Keratinocyte (primary cell): ENCODE measurements around the gene KLHDC7B. TPM values are rescaled to one million over a fixed set of nuclear protein-coding genes. Genes with fewer than 3 reads are reported as not detected.
"Not testable (repeated sequence)": the region's sequence is repeated elsewhere in the genome, so short reads cannot be mapped to it uniquely, and the experiment has no call there.

Experiments
- DNase-seq: peaks from one replicate; pipeline ENCODE4 v3.0.0-alpha.2; 2011; ENCODE audit warnings: low read depth, missing footprints, low spot score
- FAIRE-seq: peaks from 2 replicates; lab custom pipeline; 2011; peaks lifted over from hg19 to GRCh38; lab: Jason Lieb, UNC
- H2AFZ ChIP-seq: 2 replicates; pipeline ENCODE4 v1.6.0; 2012; ENCODE audit warnings: low read length, control low read depth, inconsistent platforms; ENCODE audit not compliant: control insufficient read depth
- H3K27ac ChIP-seq: 2 replicates; pipeline ENCODE4 v1.5.1; 2011; ENCODE audit warnings: low read length; ENCODE audit not compliant: control insufficient read depth, insufficient read depth
- H3K27me3 ChIP-seq: 3 replicates; pipeline ENCODE4 v1.6.0; 2011; ENCODE audit warnings: low read length; ENCODE audit not compliant: control insufficient read depth, insufficient read depth; ENCODE audit errors: extremely low read depth
- H3K36me3 ChIP-seq, 2 experiments: 2 replicates in 1 of 2; 3 replicates in 1 of 2; pipeline ENCODE4 v1.5.1; 2011; ENCODE audit warnings: low read length in 2 of 2, mild to moderate bottlenecking in 1 of 2; ENCODE audit not compliant: control insufficient read depth in 2 of 2, insufficient read depth in 2 of 2; ENCODE audit errors: extremely low read depth in 1 of 2
- H3K4me1 ChIP-seq: 3 replicates; pipeline ENCODE4 v1.5.1; 2011; ENCODE audit warnings: low read length; ENCODE audit not compliant: control insufficient read depth, insufficient read depth; ENCODE audit errors: extremely low read depth
- H3K4me2 ChIP-seq: 3 replicates; pipeline ENCODE4 v1.6.0; 2011; ENCODE audit warnings: low read depth, low read length; ENCODE audit not compliant: control insufficient read depth, insufficient read depth; ENCODE audit errors: extremely low read depth
- H3K4me3 ChIP-seq, 3 experiments: fragments of 200-600 bp in 1 of 3; sonication (generic) in 1 of 3; 2 replicates in 2 of 3; 3 replicates in 1 of 3; pipeline ENCODE4 v1.5.1; 2011 to 2016; ENCODE audit warnings: low read length in 3 of 3, mild to moderate bottlenecking in 3 of 3, control low read depth in 2 of 3, inconsistent platforms in 1 of 3, low read depth in 1 of 3, mixed read lengths in 1 of 3, mixed run types in 1 of 3, moderate library complexity in 1 of 3; ENCODE audit not compliant: control insufficient read depth in 2 of 3, insufficient read depth in 2 of 3; ENCODE audit errors: extremely low read depth in 1 of 3
- H3K79me2 ChIP-seq: 2 replicates; pipeline ENCODE4 v1.6.0; 2012; ENCODE audit warnings: low read length; ENCODE audit not compliant: control insufficient read depth, insufficient read depth
- H3K9ac ChIP-seq: 3 replicates; pipeline ENCODE4 v1.6.0; 2011; ENCODE audit warnings: low read length; ENCODE audit not compliant: control insufficient read depth, insufficient read depth; ENCODE audit errors: extremely low read depth
- H3K9me1 ChIP-seq: 3 replicates; pipeline ENCODE4 v1.6.0; 2011; ENCODE audit warnings: low read length; ENCODE audit not compliant: control insufficient read depth, insufficient read depth; ENCODE audit errors: extremely low read depth
- H3K9me3 ChIP-seq: 2 replicates; pipeline ENCODE4 v1.5.1; 2012; ENCODE audit warnings: low read depth, low read length; ENCODE audit not compliant: control insufficient read depth
- H4K20me1 ChIP-seq: 3 replicates; pipeline ENCODE4 v1.6.0; 2011; ENCODE audit warnings: low read length; ENCODE audit not compliant: control insufficient read depth, insufficient read depth; ENCODE audit errors: extremely low read depth
- EZH2 ChIP-seq: IDR thresholded peaks from one replicate; pipeline ENCODE4 v1.6.1; 2012; ENCODE audit warnings: inconsistent platforms, mild to moderate bottlenecking, low read length, moderate library complexity
- dilution Hi-C: fragments of 300-500 bp; cut with MboI; formaldehyde crosslinking; loops from one replicate; pipeline ENCODE4 v1.7.0; 2020; ENCODE audit warnings: low sequenced_read_pairs; ENCODE audit not compliant: extremely low pct_ligation_motif_present
- polyA plus RNA-seq, 5 experiments: library from polyadenylated mRNA; depleted of rRNA in 3 of 5; stranded (reverse) in 3 of 5; stranded (forward) in 1 of 5; unstranded in 1 of 5; fragments of >200 nt; gene quantifications; 1 replicate in 1 of 5; 2 replicates in 3 of 5; 3 replicates in 1 of 5; pipeline versions ENCODE4 v1.2.1 to v1.2.3, GENCODE V29; 2011 to 2012; ENCODE audit warnings: missing spikeins in 2 of 5, low read depth in 1 of 5, low replicate concordance in 1 of 5
- TF ChIP-seq, protein P1 (sequence below), 3 experiments: IDR thresholded peaks in 1 of 3; conservative IDR thresholded peaks in 1 of 3; optimal IDR thresholded peaks in 1 of 3; 2 replicates in 2 of 3; 3 replicates in 1 of 3; pipeline versions ENCODE3 to v1.5.1; 2011; ENCODE audit warnings: low read length in 3 of 3, mild to moderate bottlenecking in 3 of 3, moderate library complexity in 2 of 3, control low read depth in 1 of 3, inconsistent platforms in 1 of 3; ENCODE audit not compliant: insufficient read depth in 2 of 3; ENCODE audit errors: extremely low read depth in 1 of 3

KLHDC7B gene
- polyA plus RNA-seq, 1 donor (not counting 4 experiments of a cell fraction or from before 2014, with no cell fraction given) = 0.01 TPM

GRCh38 chr22:50518606-50519005, 27.1 kb upstream of the KLHDC7B start:
- peaks cover 28% of the 10 kb centered on the region for H3K79me2 ChIP-seq
- no peaks in the 10 kb centered on the region for H3K4me1 ChIP-seq
- no peak overlapping the region for H3K4me2 ChIP-seq
- H3K27ac ChIP-seq = no peak overlapping the region
- dilution Hi-C loops = no loop called here
- DNase-seq (no peak), FAIRE-seq (no peak)
- H3K36me3 ChIP-seq = peaks cover 23 to 30% of the 10 kb centered on the region in 2 experiments
- TF ChIP-seq, protein P1, sequence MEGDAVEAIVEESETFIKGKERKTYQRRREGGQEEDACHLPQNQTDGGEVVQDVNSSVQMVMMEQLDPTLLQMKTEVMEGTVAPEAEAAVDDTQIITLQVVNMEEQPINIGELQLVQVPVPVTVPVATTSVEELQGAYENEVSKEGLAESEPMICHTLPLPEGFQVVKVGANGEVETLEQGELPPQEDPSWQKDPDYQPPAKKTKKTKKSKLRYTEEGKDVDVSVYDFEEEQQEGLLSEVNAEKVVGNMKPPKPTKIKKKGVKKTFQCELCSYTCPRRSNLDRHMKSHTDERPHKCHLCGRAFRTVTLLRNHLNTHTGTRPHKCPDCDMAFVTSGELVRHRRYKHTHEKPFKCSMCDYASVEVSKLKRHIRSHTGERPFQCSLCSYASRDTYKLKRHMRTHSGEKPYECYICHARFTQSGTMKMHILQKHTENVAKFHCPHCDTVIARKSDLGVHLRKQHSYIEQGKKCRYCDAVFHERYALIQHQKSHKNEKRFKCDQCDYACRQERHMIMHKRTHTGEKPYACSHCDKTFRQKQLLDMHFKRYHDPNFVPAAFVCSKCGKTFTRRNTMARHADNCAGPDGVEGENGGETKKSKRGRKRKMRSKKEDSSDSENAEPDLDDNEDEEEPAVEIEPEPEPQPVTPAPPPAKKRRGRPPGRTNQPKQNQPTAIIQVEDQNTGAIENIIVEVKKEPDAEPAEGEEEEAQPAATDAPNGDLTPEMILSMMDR (optimal IDR thresholded peaks at IDR 0.05 in 1 of 3, IDR thresholded peaks at IDR 0.05 in 1 of 3, conservative IDR thresholded peaks at IDR 0.05 in 1 of 3; ENCODE audit: extremely low read depth in 1 of 3, insufficient read depth in 2 of 3, low read length in 3 of 3) = no peak
- no peak for TF ChIP-seq EZH2
- H4K20me1 ChIP-seq = no peaks in the 10 kb centered on the region
- no peak overlapping the region for H2AFZ ChIP-seq
- H3K9me3 ChIP-seq = no peaks in the 10 kb centered on the region
- H3K4me3 ChIP-seq = no peak overlapping the region
- H3K9me1 ChIP-seq = no peaks in the 10 kb centered on the region
- no peaks in the 10 kb centered on the region for H3K27me3 ChIP-seq
- no peak overlapping the region for H3K9ac ChIP-seq

- FAIRE-seq = no peak
- peaks cover 33% of the 10 kb centered on the region for H3K79me2 ChIP-seq
- dilution Hi-C loops = no loop called here
Observed at GRCh38 chr22:50519151-50519550, 26.5 kb upstream of the KLHDC7B start.

GRCh38 chr22:50520184-50520583, 25.5 kb upstream of the KLHDC7B start:
- H3K9me3 ChIP-seq, H3K27ac ChIP-seq, FAIRE-seq, dilution Hi-C loops, H3K9me1 ChIP-seq, H3K9ac ChIP-seq, H3K4me2 ChIP-seq, DNase-seq, H3K27me3 ChIP-seq, H3K4me3 ChIP-seq, H2AFZ ChIP-seq, H4K20me1 ChIP-seq: not testable (repeated sequence)
- Histone ChIP-seq H3K4me1 (peaks cover 11% of the 10 kb centered on the region), H3K79me2 (peaks cover 31% of the 10 kb centered on the region), H3K36me3 (peaks cover 25 to 37% of the 10 kb centered on the region in 2 experiments)

More at GRCh38 chr22:50519151-50519550, 26.5 kb upstream of the KLHDC7B start:
- peaks cover 2% of the 10 kb centered on the region for H3K4me1 ChIP-seq
- H3K4me2 ChIP-seq = no peak overlapping the region
- H3K27me3 ChIP-seq = no peaks in the 10 kb centered on the region
- no peak for DNase-seq
- H2AFZ ChIP-seq = no peak overlapping the region
- H3K9me1 ChIP-seq = no peaks in the 10 kb centered on the region
- H4K20me1 ChIP-seq = no peaks in the 10 kb centered on the region
- H3K9ac ChIP-seq = no peak overlapping the region
- TF ChIP-seq, protein P1 (optimal IDR thresholded peaks at IDR 0.05 in 1 of 3, IDR thresholded peaks at IDR 0.05 in 1 of 3, conservative IDR thresholded peaks at IDR 0.05 in 1 of 3; ENCODE audit: extremely low read depth in 1 of 3, insufficient read depth in 2 of 3, low read length in 3 of 3) = no peak
- no peaks in the 10 kb centered on the region for H3K9me3 ChIP-seq
- no peak overlapping the region for H3K4me3 ChIP-seq
- H3K27ac ChIP-seq = no peak overlapping the region
- peaks cover 25 to 35% of the 10 kb centered on the region in 2 experiments for H3K36me3 ChIP-seq
